Stimulated activated CD8-positive, alpha-beta memory T cell treated with anti-CD3 and anti-CD28 coated beads, Interleukin-7, amount 100 ng/mL, for 48 hours (primary cell): Measurements from ENCODE around the gene LRMDA.

Source experiments
- DNase-seq, 2 donors: peaks; one replicate each; pipeline ENCODE4 v3.0.0-alpha.2; 2020; ENCODE audit warnings: low read depth in 1 of 2; ENCODE audit errors: extremely low read depth in 1 of 2

LRMDA gene

DNA sequence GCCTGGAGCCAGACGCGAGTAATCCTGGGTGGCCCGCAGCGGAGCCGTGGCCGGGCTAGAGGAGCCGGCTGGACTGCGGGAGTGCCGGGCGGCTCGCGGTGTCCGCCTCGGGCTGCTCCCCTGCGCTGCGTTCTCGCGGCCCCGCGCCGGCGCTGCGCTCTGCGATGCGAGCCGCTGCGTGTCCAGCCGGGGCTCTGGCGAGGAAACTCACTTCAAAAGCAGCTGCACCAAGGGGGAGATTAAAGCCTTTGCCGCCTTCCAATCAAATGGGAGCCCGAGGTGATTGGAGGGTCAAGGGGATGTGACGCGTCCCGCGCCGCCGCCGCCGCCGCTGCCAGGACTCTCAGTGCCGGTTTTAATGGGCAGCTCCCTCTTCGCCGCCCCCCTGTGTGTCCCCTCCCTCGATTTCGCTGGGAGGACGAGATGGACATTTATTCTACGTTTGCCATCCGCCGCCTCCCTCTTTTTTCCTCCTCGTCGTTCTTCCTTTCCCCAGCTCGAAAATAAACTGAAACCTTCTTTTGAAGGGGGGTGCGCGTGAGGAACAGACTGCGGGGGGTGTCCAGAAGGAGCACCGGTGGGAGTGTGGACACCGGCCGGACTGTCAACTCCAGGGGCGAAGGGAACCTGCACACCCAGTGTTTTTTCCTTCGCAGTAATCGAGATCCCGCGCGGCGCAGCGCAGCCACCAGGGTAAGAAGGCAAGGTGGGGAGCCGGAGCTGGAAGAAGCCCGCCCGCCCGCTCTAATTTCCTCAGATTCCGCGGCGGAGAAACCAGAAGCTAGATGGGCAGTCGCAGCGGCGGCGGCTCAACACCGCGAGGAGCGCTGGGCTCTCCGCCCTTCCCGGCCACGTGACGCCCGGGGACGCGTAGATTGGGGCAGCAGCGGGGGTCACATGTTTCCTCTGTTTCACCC is 29.6 kb upstream of the LRMDA start, which contains the start of gene ZNF503:
TSS of gene ZNF503 (minus strand) at position 196 of the 917 bp plus-strand sequence. CDS start 345 bp downstream, outside the sequence.
- DNase-seq, result peak in 1 of 2 donors; percentile 42

GRCh38 chr10:75402486-75403143 is 28.8 kb upstream of the LRMDA start:
- DNase-seq, result no peak

DNA sequence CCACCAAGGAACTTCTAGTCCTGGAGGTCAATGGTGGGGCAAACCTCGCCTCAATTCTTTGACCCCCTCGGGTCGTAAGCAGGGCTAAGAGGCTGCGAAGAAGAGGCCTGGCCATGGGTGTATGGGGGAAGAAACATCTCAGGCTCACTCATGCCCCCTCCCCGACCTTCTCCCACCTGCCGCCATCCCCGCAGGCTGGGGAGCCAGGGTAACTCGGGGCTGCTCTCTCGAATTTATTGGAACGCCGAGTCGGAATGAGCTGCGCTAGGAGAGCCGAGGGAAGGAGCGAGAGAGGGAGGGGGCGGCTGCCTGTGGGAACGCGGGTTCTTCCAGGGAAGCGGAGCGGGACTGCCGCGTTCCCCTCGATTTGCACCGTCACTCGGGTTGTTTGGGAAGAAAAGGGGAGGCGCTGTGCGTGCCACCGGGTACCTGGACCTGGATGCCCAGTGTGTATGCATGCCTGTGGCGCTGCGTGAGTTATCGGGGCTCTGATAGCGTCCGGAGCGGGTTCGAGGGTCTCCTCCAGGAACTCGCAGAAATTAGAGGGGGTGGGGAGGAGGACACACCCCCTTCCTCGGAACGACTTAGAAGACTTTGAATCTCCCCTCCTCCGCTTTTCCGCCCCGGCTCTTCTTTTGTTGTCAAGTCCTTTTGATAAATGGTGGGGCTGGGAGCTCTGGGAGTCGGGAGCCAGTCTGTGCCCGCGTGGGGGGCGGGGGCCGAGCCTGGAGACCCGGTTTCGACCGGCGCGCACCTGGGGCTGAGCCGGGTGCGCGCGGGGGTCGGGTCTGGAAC is 28.1 kb upstream of the LRMDA start:
- no peak for DNase-seq

DNA sequence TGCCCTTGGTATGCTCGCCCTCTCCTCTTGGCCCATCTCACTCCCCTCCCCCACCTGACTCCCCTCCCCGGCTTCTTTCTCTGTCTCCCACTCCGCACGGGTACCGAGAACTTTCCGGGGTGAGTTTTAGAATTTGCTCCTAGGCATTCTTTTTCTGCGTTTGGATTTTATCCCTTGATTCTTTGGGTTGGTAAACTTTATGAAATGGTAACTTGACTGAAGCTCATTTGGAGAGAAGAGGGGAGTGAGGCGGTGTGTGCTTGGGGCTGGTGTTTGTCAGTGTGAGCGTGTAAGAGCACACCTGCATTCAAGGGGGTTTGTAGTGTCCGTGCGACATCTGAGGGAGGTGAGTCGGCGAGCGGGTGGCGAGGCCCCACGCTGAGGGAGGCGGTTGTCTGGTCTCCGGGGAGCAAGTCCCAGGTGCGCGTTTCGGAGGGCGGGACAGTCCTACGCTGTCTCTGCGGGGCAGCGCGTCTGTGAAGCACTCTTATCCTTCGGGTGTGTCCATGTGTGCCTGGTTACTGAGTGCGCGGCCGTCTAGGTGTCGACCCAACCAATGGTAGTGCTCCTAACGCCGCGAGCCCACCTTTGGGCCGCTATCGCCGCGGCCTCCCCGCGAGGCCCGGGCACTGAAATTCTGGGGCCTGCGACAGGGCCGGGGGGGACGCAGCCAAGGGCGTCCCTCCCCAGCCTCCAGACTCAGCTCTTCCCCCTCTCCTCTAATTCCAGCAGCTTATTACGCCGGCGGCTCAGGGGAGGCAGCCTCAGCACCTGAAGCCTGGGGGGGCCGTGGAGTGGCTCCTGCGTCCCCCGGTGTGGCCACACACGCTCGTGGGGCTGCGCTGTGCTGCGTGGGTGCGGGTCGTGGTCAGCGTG is 27.2 kb upstream of the LRMDA start:
- DNase-seq, result no peak

- DNase-seq, result no peak
These were observed 26.4 kb upstream of the LRMDA start for GRCh38 chr10:75404815-75405597.

GRCh38 chr10:75405598-75406461 is 25.6 kb upstream of the LRMDA start:
- no peak for DNase-seq

DNA sequence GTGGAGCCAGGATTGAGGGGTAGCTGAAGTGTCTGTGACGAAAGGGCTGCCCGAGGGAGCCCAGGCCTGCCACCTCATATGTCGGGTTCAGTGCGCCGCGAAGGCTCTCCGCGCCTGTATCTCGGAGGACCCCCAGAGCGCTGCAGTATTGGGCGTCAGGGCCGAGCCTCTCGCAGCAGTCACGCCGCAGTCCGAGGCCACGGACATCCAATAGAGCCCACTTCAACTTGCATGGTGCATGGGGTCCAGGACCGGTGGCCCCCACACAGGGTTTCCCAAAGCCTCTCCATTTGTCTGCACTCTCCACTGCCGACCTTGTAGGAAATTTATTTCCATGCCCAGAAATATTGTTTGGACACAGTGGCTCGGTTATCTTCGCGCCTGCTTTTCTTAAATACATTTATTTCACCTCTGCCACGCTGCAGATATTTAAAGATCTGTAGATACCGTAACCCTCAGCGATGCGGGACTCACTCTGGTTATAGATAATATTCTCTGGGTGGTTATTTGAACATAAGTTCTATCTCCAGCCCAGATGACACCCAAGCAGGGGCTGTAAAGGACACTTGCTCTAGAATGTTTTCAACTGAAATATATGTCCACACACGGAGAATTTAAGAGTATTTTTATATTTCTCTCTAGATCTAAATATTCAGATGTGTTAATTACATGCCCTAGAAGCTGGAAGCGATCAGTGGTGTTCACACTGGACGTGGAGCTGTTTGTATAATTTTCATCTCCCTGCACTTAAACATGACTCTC is 24.8 kb upstream of the LRMDA start:
- DNase-seq, result no peak

GRCh38 chr10:75407224-75407712 is 24.2 kb upstream of the LRMDA start:
- no peak for DNase-seq

- DNase-seq, result no peak
These were observed 23.5 kb upstream of the LRMDA start for GRCh38 chr10:75407713-75408508.

GRCh38 chr10:75408509-75408875 is 22.9 kb upstream of the LRMDA start:
- no peak for DNase-seq

- no peak for DNase-seq
These were observed 22.2 kb upstream of the LRMDA start for GRCh38 chr10:75408911-75409885.

DNA sequence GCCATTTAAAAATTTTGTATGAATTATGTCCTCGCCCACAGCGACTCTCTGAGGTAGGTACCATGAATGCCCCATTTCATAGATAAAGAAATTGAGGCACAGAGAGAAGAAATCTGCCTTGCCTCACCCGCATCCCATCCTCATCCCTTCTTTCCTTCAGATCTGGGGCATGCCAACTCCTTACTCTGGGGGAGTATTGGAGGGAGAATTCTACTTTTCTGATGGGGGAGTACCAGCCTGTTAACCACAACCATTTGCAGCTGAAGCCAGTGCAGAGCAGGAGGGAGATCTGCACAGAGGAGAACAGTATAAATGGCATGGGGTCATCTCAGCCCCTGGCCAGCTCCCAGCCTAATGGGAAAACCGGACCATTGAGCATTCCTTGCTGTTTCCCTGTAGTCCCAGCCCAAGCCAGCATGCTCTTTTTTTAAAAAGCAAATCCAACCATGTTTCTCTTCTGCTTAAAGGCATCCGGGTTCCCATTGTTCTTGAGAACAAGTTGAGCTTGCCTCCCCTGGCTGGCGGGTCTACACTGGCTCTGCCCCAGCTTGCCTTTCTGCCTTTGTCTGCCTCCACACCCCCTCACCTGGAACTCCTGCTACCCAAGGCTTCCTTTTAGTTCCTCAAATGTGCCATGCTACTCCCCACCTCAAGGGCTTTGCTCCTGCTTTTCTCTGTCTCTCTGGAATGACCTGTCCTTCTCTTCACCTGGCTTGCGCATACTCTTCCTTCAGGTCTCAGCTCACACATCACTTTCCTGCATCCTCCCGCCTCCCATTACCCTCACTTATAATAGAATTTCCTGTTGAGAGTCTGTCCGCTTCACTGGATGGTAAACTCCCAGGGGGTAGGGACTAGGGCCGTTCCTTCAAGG is 21.1 kb upstream of the LRMDA start:
- DNase-seq, result no peak

DNA sequence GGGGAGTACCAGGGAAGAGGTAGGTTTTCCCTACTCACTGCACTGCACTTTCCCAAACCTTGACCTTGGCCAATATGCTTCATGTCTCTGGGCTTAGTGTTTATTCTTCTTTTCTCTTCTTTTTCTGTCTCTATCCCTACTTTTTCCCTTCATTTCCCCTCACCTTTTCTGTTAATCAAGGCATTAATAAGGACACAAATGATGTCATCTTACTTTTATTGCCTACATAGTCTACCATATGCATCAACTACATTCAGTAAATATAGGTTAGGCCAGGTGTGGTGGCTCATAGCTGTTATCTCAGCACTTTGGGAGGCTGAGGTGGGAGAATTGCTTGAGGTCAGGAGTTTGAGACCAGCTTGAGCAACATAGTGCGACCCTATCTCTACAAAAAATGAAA is 16.9 kb upstream of the LRMDA start:
- DNase-seq, result no peak

- DNase-seq, result no peak
These were observed 13.9 kb upstream of the LRMDA start for GRCh38 chr10:75417522-75417927.

- no peak for DNase-seq
These were observed 13.1 kb upstream of the LRMDA start for GRCh38 chr10:75418293-75418692.
